ENCODE results near the gene GPAM.

DNA sequence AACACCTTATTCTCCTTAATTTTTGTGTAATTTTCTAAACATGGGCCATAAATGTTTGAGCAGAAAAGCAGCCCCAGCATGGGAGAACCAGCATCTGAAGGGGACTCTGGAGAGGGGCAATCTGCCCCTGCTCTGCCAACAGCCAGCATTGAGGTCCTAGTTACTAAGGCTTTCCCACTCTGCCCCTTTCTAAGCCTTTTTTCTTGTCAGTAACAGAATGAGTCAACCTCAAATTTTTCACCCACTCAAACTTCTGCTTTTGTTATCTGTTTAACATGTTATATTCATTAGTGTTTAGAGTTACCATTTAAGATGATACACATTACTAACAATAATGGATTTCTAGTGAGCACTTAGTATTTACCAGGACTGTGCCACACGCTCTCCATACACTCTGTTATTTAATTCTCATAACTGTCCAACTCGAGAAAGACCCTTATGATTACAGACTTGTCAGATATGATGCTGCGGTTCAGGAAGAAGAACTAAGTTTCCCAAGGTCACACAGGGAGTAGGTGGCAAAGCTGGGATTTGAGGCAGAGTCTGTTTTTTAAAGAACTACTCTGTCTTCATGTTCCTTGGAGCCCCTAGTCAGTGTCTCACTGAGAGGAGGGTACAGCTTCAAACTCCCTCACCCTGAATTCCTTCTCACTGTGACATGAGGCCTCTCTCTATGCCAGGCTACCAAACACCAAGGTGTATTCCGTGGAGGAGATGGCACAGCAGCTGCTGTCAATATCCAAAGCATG lies 19.9 kb upstream of the GPAM start:
- TF ChIP-seq EZH2phosphoT487 (IDR thresholded peaks at IDR 0.05; ENCODE audit: insufficient read depth, low read depth): no peak
- no peak for TF ChIP-seq EZH2 (IDR thresholded peaks at IDR 0.05; ENCODE audit: insufficient read depth, poor library complexity, severe bottlenecking)

Data from GM23248 (cell line).